ENCODE measurements around the gene IPO5. TPM values are rescaled to one million over a fixed set of nuclear protein-coding genes. Genes with fewer than 3 reads are reported as not detected.

The IPO5 gene
- polyA plus RNA-seq, 1 donor (not counting 4 experiments of a cell fraction or from before 2014, with no cell fraction given): 130 TPM

- TF ChIP-seq CTCF (optimal IDR thresholded peaks at IDR 0.05 in 1 of 3, IDR thresholded peaks at IDR 0.05 in 1 of 3, conservative IDR thresholded peaks at IDR 0.05 in 1 of 3; ENCODE audit: extremely low read depth in 1 of 3, insufficient read depth in 2 of 3, low read length in 3 of 3) (no peak), EZH2 (IDR thresholded peaks at IDR 0.05; ENCODE audit: low read length) (no peak)
- no peaks in the 10 kb centered on the region for H3K79me2 ChIP-seq (ENCODE audit: control insufficient read depth, insufficient read depth, low read length)
- FAIRE-seq (no peak), DNase-seq (ENCODE audit: low read depth, low spot score) (no peak)
- no peak overlapping the region for H3K27ac ChIP-seq (ENCODE audit: control insufficient read depth, insufficient read depth, low read length)
- H3K36me3 ChIP-seq (ENCODE audit: control insufficient read depth in 2 of 2, extremely low read depth in 1 of 2, insufficient read depth in 2 of 2, low read length in 2 of 2): no peaks in the 10 kb centered on the region
- no peaks in the 10 kb centered on the region for H4K20me1 ChIP-seq (ENCODE audit: control insufficient read depth, extremely low read depth, insufficient read depth, low read length)
- H3K4me3 ChIP-seq (ENCODE audit: control insufficient read depth in 2 of 3, extremely low read depth in 1 of 3, insufficient read depth in 2 of 3, low read depth in 1 of 3, low read length in 3 of 3): no peak overlapping the region
- H2AFZ ChIP-seq (ENCODE audit: control insufficient read depth, low read length): no peak overlapping the region
- H3K4me1 ChIP-seq (ENCODE audit: control insufficient read depth, extremely low read depth, insufficient read depth, low read length): no peaks in the 10 kb centered on the region
- H3K27me3 ChIP-seq (ENCODE audit: control insufficient read depth, extremely low read depth, insufficient read depth, low read length): no peaks in the 10 kb centered on the region
- dilution Hi-C loops (cut with MboI; ENCODE audit: extremely low pct_ligation_motif_present, low sequenced_read_pairs): no loop called here
- no peaks in the 10 kb centered on the region for H3K9me1 ChIP-seq (ENCODE audit: control insufficient read depth, extremely low read depth, insufficient read depth, low read length)
- H3K9ac ChIP-seq (ENCODE audit: control insufficient read depth, extremely low read depth, insufficient read depth, low read length): no peak overlapping the region
- no peaks in the 10 kb centered on the region for H3K9me3 ChIP-seq (ENCODE audit: control insufficient read depth, low read depth, low read length)
- no peak overlapping the region for H3K4me2 ChIP-seq (ENCODE audit: control insufficient read depth, extremely low read depth, insufficient read depth, low read depth, low read length)
Measured at GRCh38 chr13:98059276-98059675, 105.8 kb downstream of the IPO5 start.

- Histone ChIP-seq H3K27me3 (ENCODE audit: control insufficient read depth, extremely low read depth, insufficient read depth, low read length) (no peaks in the 10 kb centered on the region), H3K36me3 (ENCODE audit: control insufficient read depth in 2 of 2, extremely low read depth in 1 of 2, insufficient read depth in 2 of 2, low read length in 2 of 2) (no peaks in the 10 kb centered on the region), H3K4me1 (ENCODE audit: control insufficient read depth, extremely low read depth, insufficient read depth, low read length) (no peaks in the 10 kb centered on the region), H3K9me1 (ENCODE audit: control insufficient read depth, extremely low read depth, insufficient read depth, low read length) (no peaks in the 10 kb centered on the region), H3K4me3 (ENCODE audit: control insufficient read depth in 2 of 3, extremely low read depth in 1 of 3, insufficient read depth in 2 of 3, low read depth in 1 of 3, low read length in 3 of 3) (no peak overlapping the region), H3K9ac (ENCODE audit: control insufficient read depth, extremely low read depth, insufficient read depth, low read length) (no peak overlapping the region), H3K27ac (ENCODE audit: control insufficient read depth, insufficient read depth, low read length) (no peak overlapping the region), H2AFZ (ENCODE audit: control insufficient read depth, low read length) (no peak overlapping the region), H4K20me1 (ENCODE audit: control insufficient read depth, extremely low read depth, insufficient read depth, low read length) (no peaks in the 10 kb centered on the region), H3K79me2 (ENCODE audit: control insufficient read depth, insufficient read depth, low read length) (no peaks in the 10 kb centered on the region), H3K9me3 (ENCODE audit: control insufficient read depth, low read depth, low read length) (no peaks in the 10 kb centered on the region), H3K4me2 (ENCODE audit: control insufficient read depth, extremely low read depth, insufficient read depth, low read depth, low read length) (no peak overlapping the region)
- TF ChIP-seq EZH2 (IDR thresholded peaks at IDR 0.05; ENCODE audit: low read length) (no peak), CTCF (optimal IDR thresholded peaks at IDR 0.05 in 1 of 3, IDR thresholded peaks at IDR 0.05 in 1 of 3, conservative IDR thresholded peaks at IDR 0.05 in 1 of 3; ENCODE audit: extremely low read depth in 1 of 3, insufficient read depth in 2 of 3, low read length in 3 of 3) (no peak)
- dilution Hi-C loops (cut with MboI; ENCODE audit: extremely low pct_ligation_motif_present, low sequenced_read_pairs): no loop called here
- no peak for DNase-seq (ENCODE audit: low read depth, low spot score)
- FAIRE-seq: no peak
Measured at GRCh38 chr13:98060282-98060681, 106.8 kb downstream of the IPO5 start.

Measured in keratinocyte (primary cell).